Measurements from ENCODE around the gene TAC3.
"Not testable (repeated sequence)": the region's sequence is repeated elsewhere in the genome, so short reads cannot be mapped to it uniquely, and the experiment has no call there.

Gene TAC3

DNA sequence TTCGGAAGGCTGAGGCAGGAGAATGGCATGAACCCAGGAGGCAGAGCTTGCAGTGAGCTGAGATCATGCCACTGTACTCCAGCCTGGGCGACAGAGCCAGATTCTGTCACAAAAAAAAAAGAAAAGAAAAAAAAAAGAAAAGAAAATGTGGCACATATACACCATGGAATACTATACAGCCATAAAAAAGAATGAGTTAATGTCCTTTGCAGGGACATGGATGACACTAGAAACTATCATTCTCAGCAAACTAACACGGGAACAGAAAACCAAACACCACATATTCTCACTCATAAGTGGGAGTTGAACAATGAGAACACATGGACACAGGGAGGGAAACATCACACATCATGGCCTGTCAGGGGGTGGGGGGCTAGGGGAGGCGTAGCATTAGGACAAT is 39.0 kb downstream of the TAC3 start:
- H3K27ac ChIP-seq (ENCODE audit: low read depth, low read length); H3K9ac ChIP-seq (ENCODE audit: low read depth in 1 of 2, low read length in 2 of 2); H3K27me3 ChIP-seq (ENCODE audit: control insufficient read depth in 1 of 2, insufficient read depth in 2 of 2, low read length in 2 of 2); H3K4me1 ChIP-seq (ENCODE audit: control insufficient read depth in 1 of 2, insufficient read depth in 2 of 2, low read length in 2 of 2); H3K9me3 ChIP-seq (ENCODE audit: control insufficient read depth in 1 of 2, low read length in 2 of 2); H3K4me3 ChIP-seq (ENCODE audit: low read depth in 1 of 2, low read length in 2 of 2); H3K36me3 ChIP-seq (ENCODE audit: control insufficient read depth in 1 of 2, insufficient read depth in 2 of 2, low read length in 2 of 2): not testable (repeated sequence)

DNA sequence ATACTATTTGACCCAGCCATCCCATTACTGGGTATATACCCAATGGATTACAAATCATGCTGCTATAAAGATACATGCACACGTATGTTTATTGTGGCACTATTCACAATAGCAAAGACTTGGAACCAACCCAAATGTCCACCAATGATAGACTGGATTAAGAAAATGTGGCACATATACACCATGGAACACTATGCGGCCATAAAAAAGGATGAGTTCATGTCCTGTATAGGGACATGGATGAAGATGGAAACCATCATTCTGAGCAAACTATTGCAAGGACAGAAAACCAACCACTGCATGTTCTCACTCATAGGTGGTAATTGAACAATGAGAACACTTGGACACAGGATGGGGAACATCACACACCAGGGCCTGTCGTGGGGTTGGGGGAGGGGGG is 42.1 kb downstream of the TAC3 start:
- H3K9ac ChIP-seq (ENCODE audit: low read depth in 1 of 2, low read length in 2 of 2); H3K9me3 ChIP-seq (ENCODE audit: control insufficient read depth in 1 of 2, low read length in 2 of 2); H3K4me1 ChIP-seq (ENCODE audit: control insufficient read depth in 1 of 2, insufficient read depth in 2 of 2, low read length in 2 of 2); H3K27ac ChIP-seq (ENCODE audit: low read depth, low read length); H3K27me3 ChIP-seq (ENCODE audit: control insufficient read depth in 1 of 2, insufficient read depth in 2 of 2, low read length in 2 of 2); H3K36me3 ChIP-seq (ENCODE audit: control insufficient read depth in 1 of 2, insufficient read depth in 2 of 2, low read length in 2 of 2); H3K4me3 ChIP-seq (ENCODE audit: low read depth in 1 of 2, low read length in 2 of 2): not testable (repeated sequence)

DNA sequence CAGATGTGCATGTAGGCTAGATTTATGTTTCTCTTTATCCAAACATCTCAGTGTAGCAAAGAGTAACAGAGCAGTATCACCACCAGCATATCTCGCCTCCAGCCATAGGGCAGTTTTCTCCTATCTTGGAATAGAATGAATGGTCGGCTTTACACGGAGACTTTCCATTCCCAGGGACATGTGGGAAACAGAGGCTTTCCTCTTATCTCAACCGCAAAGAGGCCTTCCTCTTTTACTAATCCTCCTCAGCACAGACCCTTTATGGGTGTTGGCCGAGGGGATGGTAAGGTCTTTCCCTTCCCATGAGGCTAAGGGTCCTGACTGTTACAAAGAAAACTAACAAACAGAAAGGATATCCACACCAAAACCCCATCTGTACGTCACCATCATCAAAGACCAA is 47.4 kb downstream of the TAC3 start:
- H3K9me3 ChIP-seq (ENCODE audit: control insufficient read depth in 1 of 2, low read length in 2 of 2); H3K36me3 ChIP-seq (ENCODE audit: control insufficient read depth in 1 of 2, insufficient read depth in 2 of 2, low read length in 2 of 2); H3K4me3 ChIP-seq (ENCODE audit: low read depth in 1 of 2, low read length in 2 of 2); H3K9ac ChIP-seq (ENCODE audit: low read depth in 1 of 2, low read length in 2 of 2); H3K4me1 ChIP-seq (ENCODE audit: control insufficient read depth in 1 of 2, insufficient read depth in 2 of 2, low read length in 2 of 2); H3K27me3 ChIP-seq (ENCODE audit: control insufficient read depth in 1 of 2, insufficient read depth in 2 of 2, low read length in 2 of 2); H3K27ac ChIP-seq (ENCODE audit: low read depth, low read length): not testable (repeated sequence)

DNA sequence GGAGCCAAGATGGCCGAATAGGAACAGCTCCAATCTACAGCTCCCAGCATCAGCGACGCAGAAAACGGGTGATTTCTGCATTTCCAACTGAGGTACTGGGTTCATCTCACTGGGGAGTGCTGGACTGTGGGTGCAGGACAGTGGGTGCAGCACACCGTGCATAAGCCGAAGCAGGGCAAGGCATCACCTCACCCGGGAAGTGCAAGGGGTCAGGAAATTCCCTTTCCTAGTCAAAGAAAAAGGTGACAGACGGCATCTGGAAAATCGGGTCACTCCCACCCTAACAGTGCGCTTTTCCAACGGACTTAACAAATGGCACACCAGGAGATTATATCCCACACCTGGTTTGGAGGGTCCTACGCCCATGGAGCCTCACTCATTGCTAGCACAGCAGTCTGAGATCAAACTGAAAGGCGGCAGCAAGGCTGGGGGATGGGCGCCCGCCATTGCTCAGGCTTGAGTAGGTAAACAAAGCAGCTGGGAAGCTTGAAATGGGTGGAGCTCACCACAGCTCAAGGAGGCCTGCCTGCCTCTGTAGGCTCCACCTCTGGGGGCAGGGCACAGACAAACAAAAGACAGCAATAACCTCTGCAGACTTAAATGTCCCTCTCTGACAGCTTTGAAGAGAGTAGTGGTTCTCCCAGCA is 50.2 kb downstream of the TAC3 start:
- H3K4me1 ChIP-seq (ENCODE audit: control insufficient read depth in 1 of 2, insufficient read depth in 2 of 2, low read length in 2 of 2); H3K4me3 ChIP-seq (ENCODE audit: low read depth in 1 of 2, low read length in 2 of 2); H3K9ac ChIP-seq (ENCODE audit: low read depth in 1 of 2, low read length in 2 of 2); H3K27ac ChIP-seq (ENCODE audit: low read depth, low read length); H3K9me3 ChIP-seq (ENCODE audit: control insufficient read depth in 1 of 2, low read length in 2 of 2); H3K27me3 ChIP-seq (ENCODE audit: control insufficient read depth in 1 of 2, insufficient read depth in 2 of 2, low read length in 2 of 2); H3K36me3 ChIP-seq (ENCODE audit: control insufficient read depth in 1 of 2, insufficient read depth in 2 of 2, low read length in 2 of 2): not testable (repeated sequence)

DNA sequence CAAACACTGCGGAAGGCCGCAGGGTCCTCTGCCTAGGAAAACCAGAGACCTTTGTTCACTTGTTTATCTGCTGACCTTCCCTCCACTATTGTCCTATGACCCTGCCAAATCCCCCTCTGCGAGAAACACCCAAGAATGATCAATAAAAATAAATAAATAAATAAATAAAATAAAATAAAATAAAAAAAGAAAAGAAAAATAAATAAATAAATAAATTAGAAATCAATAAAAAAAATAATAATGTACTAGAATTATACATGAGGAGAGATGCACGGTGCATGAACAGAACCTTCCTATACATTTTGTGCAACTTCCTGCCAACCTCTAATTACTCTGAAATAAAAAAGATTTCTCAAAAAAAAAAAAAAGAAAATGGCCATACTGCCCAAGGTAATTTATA is 51.2 kb downstream of the TAC3 start:
- H3K4me3 ChIP-seq (ENCODE audit: low read depth in 1 of 2, low read length in 2 of 2); H3K9ac ChIP-seq (ENCODE audit: low read depth in 1 of 2, low read length in 2 of 2); H3K27me3 ChIP-seq (ENCODE audit: control insufficient read depth in 1 of 2, insufficient read depth in 2 of 2, low read length in 2 of 2); H3K36me3 ChIP-seq (ENCODE audit: control insufficient read depth in 1 of 2, insufficient read depth in 2 of 2, low read length in 2 of 2); H3K9me3 ChIP-seq (ENCODE audit: control insufficient read depth in 1 of 2, low read length in 2 of 2); H3K4me1 ChIP-seq (ENCODE audit: control insufficient read depth in 1 of 2, insufficient read depth in 2 of 2, low read length in 2 of 2); H3K27ac ChIP-seq (ENCODE audit: low read depth, low read length): not testable (repeated sequence)

DNA sequence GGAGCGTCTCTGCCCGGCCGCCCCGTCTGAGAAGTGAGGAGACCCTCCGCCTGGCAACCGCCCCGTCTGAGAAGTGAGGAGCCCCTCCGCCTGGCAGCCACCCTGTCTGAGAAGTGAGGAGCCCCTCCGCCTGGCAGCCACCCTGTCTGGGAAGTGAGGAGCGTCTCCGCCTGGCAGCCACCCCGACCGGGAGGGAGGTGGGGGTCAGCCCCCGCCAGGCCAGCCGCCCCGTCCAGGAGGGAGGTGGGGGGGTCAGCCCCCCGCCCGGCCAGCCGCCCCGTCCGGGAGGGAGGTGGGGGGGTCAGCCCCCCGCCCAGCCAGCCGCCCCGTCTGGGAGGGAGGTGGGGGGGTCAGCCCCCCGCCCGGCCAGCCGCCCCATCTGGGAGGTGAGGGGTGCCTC is 52.8 kb downstream of the TAC3 start:
- not testable (repeated sequence) for H3K4me3 ChIP-seq (ENCODE audit: low read depth in 1 of 2, low read length in 2 of 2); H3K27me3 ChIP-seq (ENCODE audit: control insufficient read depth in 1 of 2, insufficient read depth in 2 of 2, low read length in 2 of 2); H3K9ac ChIP-seq (ENCODE audit: low read depth in 1 of 2, low read length in 2 of 2); H3K36me3 ChIP-seq (ENCODE audit: control insufficient read depth in 1 of 2, insufficient read depth in 2 of 2, low read length in 2 of 2); H3K4me1 ChIP-seq (ENCODE audit: control insufficient read depth in 1 of 2, insufficient read depth in 2 of 2, low read length in 2 of 2); H3K9me3 ChIP-seq (ENCODE audit: control insufficient read depth in 1 of 2, low read length in 2 of 2); H3K27ac ChIP-seq (ENCODE audit: low read depth, low read length)

DNA sequence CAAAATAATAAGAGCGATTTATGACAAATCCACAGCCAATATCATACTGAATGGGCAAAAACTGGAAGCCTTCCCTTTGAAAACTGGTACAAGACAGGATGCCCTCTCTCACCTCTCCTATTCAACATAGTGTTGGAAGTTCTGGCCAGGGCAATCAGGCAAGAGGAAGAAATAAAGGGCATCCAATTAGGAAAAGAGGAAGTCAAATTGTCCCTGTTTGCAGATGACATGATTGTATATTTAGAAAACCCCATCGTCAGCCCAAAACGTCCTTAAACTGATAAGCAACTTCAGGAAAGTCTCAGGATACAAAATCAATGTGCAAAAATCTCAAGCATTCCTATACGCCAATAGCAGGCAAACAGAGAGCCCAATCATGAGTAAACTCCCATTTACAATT is 54.1 kb downstream of the TAC3 start:
- H3K4me3 ChIP-seq (ENCODE audit: low read depth in 1 of 2, low read length in 2 of 2); H3K36me3 ChIP-seq (ENCODE audit: control insufficient read depth in 1 of 2, insufficient read depth in 2 of 2, low read length in 2 of 2); H3K9me3 ChIP-seq (ENCODE audit: control insufficient read depth in 1 of 2, low read length in 2 of 2); H3K9ac ChIP-seq (ENCODE audit: low read depth in 1 of 2, low read length in 2 of 2); H3K27ac ChIP-seq (ENCODE audit: low read depth, low read length); H3K27me3 ChIP-seq (ENCODE audit: control insufficient read depth in 1 of 2, insufficient read depth in 2 of 2, low read length in 2 of 2); H3K4me1 ChIP-seq (ENCODE audit: control insufficient read depth in 1 of 2, insufficient read depth in 2 of 2, low read length in 2 of 2): not testable (repeated sequence)
